ENCODE results near the gene FBXW9. TPM values are rescaled to one million over a fixed set of nuclear protein-coding genes. Genes with fewer than 3 reads are reported as not detected.
A peak's percentile ranks its signal among the peaks of the same experiment; 100 is the strongest.

Gene FBXW9
- total RNA-seq, 1 experiment from 2014 or later = 15.4 TPM

DNA sequence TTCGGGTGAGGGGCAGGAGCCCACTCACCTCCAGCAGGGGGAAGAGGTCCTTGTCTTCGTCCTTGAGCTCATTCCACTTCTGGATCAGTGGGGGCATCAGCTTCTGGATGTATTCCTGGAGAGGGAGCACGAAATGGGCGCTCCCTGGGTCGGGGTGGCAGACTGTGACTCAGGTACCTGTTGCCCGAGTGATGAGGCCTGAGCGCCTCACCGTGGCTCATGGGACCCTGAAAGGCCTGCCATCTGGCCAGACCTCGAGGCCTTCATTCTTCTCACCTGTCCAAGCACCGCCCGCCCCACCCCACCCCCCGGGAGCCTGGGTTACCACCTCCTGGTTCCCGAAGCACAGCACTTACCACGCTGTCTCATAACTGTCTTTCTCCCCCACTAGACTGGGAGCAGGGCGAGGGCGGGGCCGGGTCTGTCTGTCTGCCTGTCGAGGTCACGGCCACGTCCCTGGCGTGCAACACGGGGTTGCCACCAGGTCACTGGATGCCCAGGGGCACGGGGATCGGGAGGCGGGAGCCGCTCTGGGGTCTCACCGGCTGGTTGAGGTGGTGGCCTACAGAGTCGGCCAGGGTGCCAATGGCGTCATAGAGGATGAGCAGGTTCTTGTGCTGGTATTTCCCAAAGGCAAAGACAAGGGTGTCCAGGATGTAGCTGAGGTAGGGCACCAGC is 9.4 kb upstream of the FBXW9 start:
- Histone ChIP-seq H3K36me3 (ENCODE audit: insufficient read depth, low read length, poor library complexity, severe bottlenecking) (peaks cover 96% of the 10 kb centered on the region), H3K4me1 (ENCODE audit: insufficient read depth, low read length, poor library complexity, severe bottlenecking) (no peaks in the 10 kb centered on the region), H3K4me3 (ENCODE audit: low read depth, low read length, poor library complexity, severe bottlenecking) (no peak overlapping the region), H3K27ac (ENCODE audit: low read depth, low read length, poor library complexity, severe bottlenecking) (no peak overlapping the region), H3K9me3 (ENCODE audit: low read depth, low read length, poor library complexity, severe bottlenecking) (no peaks in the 10 kb centered on the region), H3K27me3 (replicated peaks; ENCODE audit: insufficient read depth, low read depth, low read length, poor library complexity) (no peaks in the 10 kb centered on the region)
- BruUV-seq (replicated peaks) = no TSS peak
- ChIA-PET CTCF (interaction anchor here (0.5 kb wide), 1 partner anchor 11 kb away, joined by 8 read pairs; no protein-coding TSS in a partner anchor), POLR2A (ENCODE audit: low non-redundant PET) (interaction anchor here (0.6 kb wide), 1 partner anchor 16 kb away, joined by 3 read pairs; no protein-coding TSS in a partner anchor)
- DNase-seq (ENCODE audit: low spot score) = no peak
- intact Hi-C loops (cut with micrococcal nuclease; ENCODE audit: unreplicated experiment) = no loop called here
- TF ChIP-seq, protein P1, sequence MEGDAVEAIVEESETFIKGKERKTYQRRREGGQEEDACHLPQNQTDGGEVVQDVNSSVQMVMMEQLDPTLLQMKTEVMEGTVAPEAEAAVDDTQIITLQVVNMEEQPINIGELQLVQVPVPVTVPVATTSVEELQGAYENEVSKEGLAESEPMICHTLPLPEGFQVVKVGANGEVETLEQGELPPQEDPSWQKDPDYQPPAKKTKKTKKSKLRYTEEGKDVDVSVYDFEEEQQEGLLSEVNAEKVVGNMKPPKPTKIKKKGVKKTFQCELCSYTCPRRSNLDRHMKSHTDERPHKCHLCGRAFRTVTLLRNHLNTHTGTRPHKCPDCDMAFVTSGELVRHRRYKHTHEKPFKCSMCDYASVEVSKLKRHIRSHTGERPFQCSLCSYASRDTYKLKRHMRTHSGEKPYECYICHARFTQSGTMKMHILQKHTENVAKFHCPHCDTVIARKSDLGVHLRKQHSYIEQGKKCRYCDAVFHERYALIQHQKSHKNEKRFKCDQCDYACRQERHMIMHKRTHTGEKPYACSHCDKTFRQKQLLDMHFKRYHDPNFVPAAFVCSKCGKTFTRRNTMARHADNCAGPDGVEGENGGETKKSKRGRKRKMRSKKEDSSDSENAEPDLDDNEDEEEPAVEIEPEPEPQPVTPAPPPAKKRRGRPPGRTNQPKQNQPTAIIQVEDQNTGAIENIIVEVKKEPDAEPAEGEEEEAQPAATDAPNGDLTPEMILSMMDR (conservative IDR thresholded peaks at IDR 0.05; ENCODE audit: low read depth, low read length) = no peak
- TF ChIP-seq EZH2 (IDR thresholded peaks at IDR 0.05; ENCODE audit: borderline replicate concordance, low read depth, low read length, poor library complexity, severe bottlenecking) = no peak

DNA sequence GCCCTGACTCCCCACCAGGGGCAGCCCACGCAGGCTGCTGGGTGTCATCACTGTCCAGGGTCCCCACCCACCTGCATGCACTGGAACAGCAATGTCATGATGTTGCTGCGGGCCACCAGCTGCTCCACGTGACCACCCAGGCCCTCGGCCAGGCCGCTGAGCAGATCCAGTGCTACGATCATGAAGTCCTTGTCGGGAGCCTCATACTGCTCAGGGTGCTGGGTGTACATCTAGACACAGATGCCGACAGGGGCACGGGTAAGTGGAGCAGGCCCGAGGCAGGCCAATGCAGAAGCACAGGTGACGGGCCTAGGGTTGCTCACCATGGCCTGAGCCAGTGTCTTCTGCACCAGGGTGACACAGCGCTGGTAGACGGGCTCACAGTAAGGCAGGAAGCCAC is 8.7 kb upstream of the FBXW9 start:
- no peaks in the 10 kb centered on the region for H3K27me3 ChIP-seq (replicated peaks; ENCODE audit: insufficient read depth, low read depth, low read length, poor library complexity)
- TF ChIP-seq EZH2 (IDR thresholded peaks at IDR 0.05; ENCODE audit: borderline replicate concordance, low read depth, low read length, poor library complexity, severe bottlenecking) = no peak
- TF ChIP-seq, protein P1 (conservative IDR thresholded peaks at IDR 0.05; ENCODE audit: low read depth, low read length) = no peak
- H3K4me3 ChIP-seq (ENCODE audit: low read depth, low read length, poor library complexity, severe bottlenecking) = no peak overlapping the region
- DNase-seq (ENCODE audit: low spot score) = no peak
- H3K4me1 ChIP-seq (ENCODE audit: insufficient read depth, low read length, poor library complexity, severe bottlenecking) = no peaks in the 10 kb centered on the region
- intact Hi-C loops (cut with micrococcal nuclease; ENCODE audit: unreplicated experiment) = no loop called here
- no peak overlapping the region for H3K27ac ChIP-seq (ENCODE audit: low read depth, low read length, poor library complexity, severe bottlenecking)
- no peaks in the 10 kb centered on the region for H3K9me3 ChIP-seq (ENCODE audit: low read depth, low read length, poor library complexity, severe bottlenecking)
- no TSS peak for BruUV-seq (replicated peaks)
- CTCF ChIA-PET = no interaction called here
- H3K36me3 ChIP-seq (ENCODE audit: insufficient read depth, low read length, poor library complexity, severe bottlenecking) = peaks cover 94% of the 10 kb centered on the region
- POLR2A ChIA-PET (ENCODE audit: low non-redundant PET) = interaction anchor here (0.6 kb wide), 1 partner anchor 17 kb away, joined by 3 read pairs; no protein-coding TSS in a partner anchor

DNA sequence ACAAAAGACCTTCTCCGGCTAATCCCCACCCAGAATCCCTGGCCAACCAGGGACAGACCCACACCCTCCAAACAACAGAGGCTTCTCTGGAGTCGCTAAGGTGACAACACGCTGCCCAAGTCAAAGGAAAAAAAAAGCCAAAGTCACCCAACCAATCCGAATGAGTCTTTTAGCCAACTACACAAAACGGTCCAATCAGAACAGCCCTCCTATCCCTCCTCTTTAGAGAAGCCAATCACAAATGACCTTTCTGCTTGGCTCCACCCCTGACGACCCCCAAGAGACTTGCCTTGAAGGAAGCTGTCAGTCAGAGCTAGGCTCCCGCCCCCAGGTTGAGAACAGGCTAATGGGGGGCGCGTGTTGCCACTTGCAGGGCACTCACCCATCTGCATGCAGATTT is 6.6 kb upstream of the FBXW9 start:
- no peak for TF ChIP-seq EZH2 (IDR thresholded peaks at IDR 0.05; ENCODE audit: borderline replicate concordance, low read depth, low read length, poor library complexity, severe bottlenecking)
- TF ChIP-seq, protein P1 (conservative IDR thresholded peaks at IDR 0.05; ENCODE audit: low read depth, low read length) = no peak
- no peaks in the 10 kb centered on the region for H3K4me1 ChIP-seq (ENCODE audit: insufficient read depth, low read length, poor library complexity, severe bottlenecking)
- H3K27ac ChIP-seq (ENCODE audit: low read depth, low read length, poor library complexity, severe bottlenecking) = no peak overlapping the region
- intact Hi-C loops (cut with micrococcal nuclease; ENCODE audit: unreplicated experiment) = no loop called here
- no peaks in the 10 kb centered on the region for H3K9me3 ChIP-seq (ENCODE audit: low read depth, low read length, poor library complexity, severe bottlenecking)
- no peaks in the 10 kb centered on the region for H3K27me3 ChIP-seq (replicated peaks; ENCODE audit: insufficient read depth, low read depth, low read length, poor library complexity)
- no peak overlapping the region for H3K4me3 ChIP-seq (ENCODE audit: low read depth, low read length, poor library complexity, severe bottlenecking)
- H3K36me3 ChIP-seq (ENCODE audit: insufficient read depth, low read length, poor library complexity, severe bottlenecking) = peaks cover 86% of the 10 kb centered on the region
- POLR2A ChIA-PET (ENCODE audit: low non-redundant PET) = interaction anchor here (0.5 kb wide), 1 partner anchor 16 kb away, joined by 13 read pairs; no protein-coding TSS in a partner anchor
- peak; percentile 89 for DNase-seq (ENCODE audit: low spot score)
- CTCF ChIA-PET = no interaction called here
- no TSS peak for BruUV-seq (replicated peaks)
